DMS114 treated with DMSO at 0.1 percent for 48 hours (cell line): ENCODE measurements around the gene DENND5A.
"Not testable (repeated sequence)": the region's sequence is repeated elsewhere in the genome, so short reads cannot be mapped to it uniquely, and the experiment has no call there.

ENCODE experiments used
- DNase-seq: peaks from one replicate; lab custom pipeline; 2025; ENCODE audit not compliant: unreplicated experiment; lab: John Stamatoyannopoulos, UW

The DENND5A gene

GRCh38 chr11:9219115-9219514 lies 46.0 kb downstream of the DENND5A start:
- DNase-seq, result no peak

- no peak for DNase-seq
Measured at GRCh38 chr11:9214765-9215164, 50.4 kb downstream of the DENND5A start.

GRCh38 chr11:9211322-9211721 lies 53.8 kb downstream of the DENND5A start:
- DNase-seq, result no peak

GRCh38 chr11:9210922-9211320 lies 54.2 kb downstream of the DENND5A start:
- no peak for DNase-seq

GRCh38 chr11:9210224-9210921 lies 54.8 kb downstream of the DENND5A start:
- no peak for DNase-seq

GRCh38 chr11:9209604-9210003 lies 55.5 kb downstream of the DENND5A start:
- DNase-seq, result not testable (repeated sequence)

GRCh38 chr11:9208726-9209501 lies 56.2 kb downstream of the DENND5A start:
- no peak for DNase-seq

GRCh38 chr11:9207229-9207628 lies 57.9 kb downstream of the DENND5A start:
- DNase-seq, result no peak

GRCh38 chr11:9206496-9206895 lies 58.7 kb downstream of the DENND5A start:
- no peak for DNase-seq

- DNase-seq, result no peak
Measured at GRCh38 chr11:9203691-9204311, 61.3 kb downstream of the DENND5A start.

GRCh38 chr11:9201372-9202162 lies 63.6 kb downstream of the DENND5A start:
- no peak for DNase-seq

- no peak for DNase-seq
Measured at GRCh38 chr11:9200471-9200870, 64.7 kb downstream of the DENND5A start.

GRCh38 chr11:9193316-9193715 lies 71.8 kb downstream of the DENND5A start:
- no peak for DNase-seq

- no peak for DNase-seq
Measured at GRCh38 chr11:9192561-9192960, 72.6 kb downstream of the DENND5A start.

GRCh38 chr11:9190326-9191016 lies 74.7 kb downstream of the DENND5A start:
- DNase-seq, result not testable (repeated sequence)

GRCh38 chr11:9188860-9189259 lies 76.3 kb downstream of the DENND5A start:
- DNase-seq, result not testable (repeated sequence)

- DNase-seq, result no peak
Measured at GRCh38 chr11:9187616-9188015, 77.5 kb downstream of the DENND5A start.

GRCh38 chr11:9184516-9184915 lies 80.6 kb downstream of the DENND5A start:
- DNase-seq, result no peak

GRCh38 chr11:9182180-9182871 lies 82.8 kb downstream of the DENND5A start:
- no peak for DNase-seq

- no peak for DNase-seq
Measured at GRCh38 chr11:9180784-9181183, 84.4 kb downstream of the DENND5A start.
